ENCODE data around the gene PSORS1C1.
"Not testable (repeated sequence)": the region's sequence is repeated elsewhere in the genome, so short reads cannot be mapped to it uniquely, and the experiment has no call there.

The PSORS1C1 gene

DNA sequence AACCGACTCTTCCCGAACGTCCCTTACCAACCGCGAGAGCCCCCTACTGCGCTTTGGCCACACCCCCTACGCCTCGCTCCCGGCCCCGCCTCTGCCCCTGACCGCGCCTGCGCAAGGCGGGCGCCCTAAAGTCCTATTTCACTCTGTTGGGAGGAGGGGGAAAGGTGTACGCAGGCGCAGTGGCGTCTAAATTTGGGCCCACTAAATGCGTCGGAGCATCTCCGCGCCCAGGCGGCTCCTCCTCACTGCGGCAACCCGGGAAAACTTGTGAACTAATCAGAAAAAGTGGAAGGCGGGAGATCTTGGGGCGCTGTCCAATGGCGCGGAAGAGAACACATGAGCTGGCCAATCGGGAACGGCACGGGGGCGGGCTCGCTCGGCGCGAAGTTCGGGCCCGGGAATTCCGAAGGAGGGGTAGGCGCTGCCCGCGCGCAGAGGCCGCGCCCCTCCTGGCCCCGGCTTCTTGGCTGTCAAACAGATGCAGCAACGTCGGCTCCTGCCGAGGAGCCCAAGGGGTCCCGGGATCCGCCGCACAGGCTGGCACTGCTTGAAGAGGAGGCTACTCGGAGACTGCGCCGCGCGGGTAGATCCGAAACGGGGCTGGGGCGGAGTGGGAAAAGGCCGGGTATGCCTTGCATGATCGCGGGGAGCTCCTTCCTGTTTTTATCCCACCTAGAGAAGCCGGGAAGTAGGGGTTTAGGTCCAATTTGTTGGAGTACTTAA is 43.7 kb downstream of the PSORS1C1 start, which contains the start of gene TCF19:
TCF19 (plus strand) TSS at position 450 of the 723 bp plus-strand sequence. CDS start 881 bp downstream, outside the sequence.
- DNase-seq (ENCODE audit: low read depth in 2 of 3, low spot score in 1 of 3): peak; percentile 97 to 98 (median 98)

- DNase-seq (ENCODE audit: low read depth in 2 of 3, low spot score in 1 of 3): peak in 2 of 3 donors; percentile 9 to 18
Observed at GRCh38 chr6:31158863-31159855, 44.6 kb downstream of the PSORS1C1 start.

DNA sequence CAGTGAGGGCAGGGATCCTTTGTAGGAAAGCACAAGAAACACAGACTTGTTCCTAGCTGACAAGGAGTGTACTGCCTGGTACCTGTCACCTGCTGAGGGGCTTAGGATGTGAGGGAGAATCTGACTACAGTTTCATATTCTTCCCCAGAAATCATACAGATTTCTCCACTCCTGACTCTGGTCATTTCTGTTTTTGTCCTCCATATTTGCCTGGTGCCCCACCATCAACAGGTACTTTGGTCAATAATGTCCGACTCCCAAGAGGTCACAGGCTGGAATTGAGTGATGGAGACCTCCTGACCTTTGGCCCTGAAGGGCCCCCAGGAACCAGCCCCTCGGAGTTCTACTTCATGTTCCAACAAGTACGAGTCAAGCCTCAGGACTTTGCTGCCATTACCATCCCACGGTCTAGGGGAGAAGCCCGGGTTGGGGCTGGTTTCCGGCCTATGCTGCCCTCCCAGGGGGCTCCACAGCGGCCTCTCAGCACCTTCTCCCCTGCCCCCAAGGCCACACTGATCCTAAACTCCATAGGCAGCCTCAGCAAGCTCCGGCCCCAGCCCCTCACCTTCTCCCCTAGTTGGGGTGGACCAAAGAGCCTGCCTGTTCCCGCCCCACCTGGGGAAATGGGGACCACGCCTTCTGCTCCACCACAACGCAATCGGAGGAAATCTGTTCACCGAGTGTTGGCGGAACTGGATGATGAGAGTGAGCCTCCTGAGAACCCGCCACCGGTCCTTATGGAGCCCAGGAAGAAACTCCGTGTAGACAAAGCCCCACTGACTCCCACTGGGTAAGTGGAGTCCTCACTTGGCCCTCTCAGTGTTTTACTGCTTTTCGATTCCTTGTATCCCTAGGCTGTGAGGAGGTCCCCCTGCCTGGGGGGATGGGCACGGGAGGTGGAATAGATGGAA is 46.9 kb downstream of the PSORS1C1 start:
- DNase-seq (ENCODE audit: low read depth in 2 of 3, low spot score in 1 of 3): no peak

DNA sequence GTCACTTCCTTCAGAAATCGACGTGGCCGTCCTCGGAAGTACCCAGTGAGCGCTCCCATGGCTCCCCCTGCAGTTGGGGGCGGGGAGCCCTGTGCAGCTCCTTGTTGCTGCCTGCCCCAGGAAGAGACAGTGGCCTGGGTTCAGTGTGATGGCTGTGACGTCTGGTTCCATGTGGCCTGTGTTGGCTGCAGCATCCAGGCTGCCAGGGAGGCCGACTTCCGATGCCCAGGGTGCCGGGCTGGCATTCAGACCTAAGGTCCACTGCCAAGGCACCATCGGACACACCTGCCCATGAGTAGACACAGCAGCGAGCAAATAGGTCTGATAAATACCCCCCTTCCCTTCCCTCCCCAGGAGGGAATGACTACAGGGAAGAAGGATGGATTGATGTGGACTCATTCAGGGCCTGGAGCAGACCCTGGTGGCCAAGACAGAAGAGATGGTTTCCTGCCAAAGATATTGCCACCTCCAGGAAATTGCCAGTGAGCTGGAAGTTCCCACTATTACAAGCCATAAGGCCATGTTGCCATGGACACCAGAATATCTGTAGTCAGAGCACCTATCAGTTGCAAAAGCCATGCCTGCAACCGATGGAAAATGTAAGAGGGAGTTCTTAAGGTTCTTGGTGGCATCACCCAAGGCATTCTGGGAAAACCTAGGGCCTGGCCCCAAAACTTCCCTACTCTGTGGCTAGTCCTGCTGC is 48.0 kb downstream of the PSORS1C1 start:
- DNase-seq (ENCODE audit: low read depth in 2 of 3, low spot score in 1 of 3): no peak

DNA sequence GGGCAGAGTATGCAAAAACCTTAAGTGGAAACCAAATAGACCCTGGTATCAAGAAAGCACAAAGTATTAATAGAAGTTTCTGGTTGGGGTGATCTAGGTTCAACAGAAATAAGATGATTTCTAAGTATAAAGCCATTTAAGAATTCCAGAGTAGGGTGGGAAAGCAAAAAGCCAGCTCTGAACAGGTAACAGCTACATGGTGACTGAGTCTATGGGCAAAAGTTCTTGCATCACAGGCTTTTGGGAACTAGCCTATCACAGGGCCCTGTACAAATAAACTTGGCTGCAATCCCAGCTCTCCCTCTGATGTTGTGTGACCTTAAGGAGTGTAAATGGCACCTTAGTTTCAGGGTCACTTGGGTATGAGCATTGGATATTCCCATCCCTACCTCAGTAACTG is 49.3 kb downstream of the PSORS1C1 start:
- DNase-seq (ENCODE audit: low read depth in 2 of 3, low spot score in 1 of 3): no peak

DNA sequence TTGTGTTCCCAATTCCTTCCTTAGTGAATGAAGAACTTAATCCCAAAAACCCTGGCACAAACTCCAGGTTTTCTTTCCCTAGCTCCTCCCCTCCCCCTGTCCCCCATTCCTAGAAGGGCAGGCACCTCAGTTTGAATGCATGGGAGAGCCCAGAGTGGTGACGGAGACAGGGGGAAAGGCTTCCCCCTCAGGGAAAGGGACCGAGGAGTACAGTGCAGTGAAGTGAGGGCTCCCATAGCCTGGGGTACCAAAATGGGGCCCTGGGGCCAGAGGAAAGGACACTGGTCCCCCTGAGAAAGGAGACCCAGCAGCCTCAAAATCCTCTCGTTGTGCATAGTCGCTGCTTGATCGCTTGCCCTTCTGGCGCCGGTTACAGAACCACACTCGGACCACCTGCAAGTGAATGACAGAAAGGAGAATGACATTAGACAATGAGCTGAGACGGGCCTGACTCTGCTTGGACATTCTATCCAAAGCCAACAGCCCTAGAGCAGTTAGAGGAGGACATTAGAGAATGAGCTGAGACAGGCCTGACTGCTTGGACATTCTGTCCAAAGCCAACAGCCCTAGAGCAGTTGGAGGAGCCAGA is 50.0 kb downstream of the PSORS1C1 start:
- not testable (repeated sequence) for DNase-seq (ENCODE audit: low read depth in 2 of 3, low spot score in 1 of 3)

GRCh38 chr6:31165064-31165832 is 50.6 kb downstream of the PSORS1C1 start:
- not testable (repeated sequence) for DNase-seq (ENCODE audit: low read depth in 2 of 3, low spot score in 1 of 3)

DNA sequence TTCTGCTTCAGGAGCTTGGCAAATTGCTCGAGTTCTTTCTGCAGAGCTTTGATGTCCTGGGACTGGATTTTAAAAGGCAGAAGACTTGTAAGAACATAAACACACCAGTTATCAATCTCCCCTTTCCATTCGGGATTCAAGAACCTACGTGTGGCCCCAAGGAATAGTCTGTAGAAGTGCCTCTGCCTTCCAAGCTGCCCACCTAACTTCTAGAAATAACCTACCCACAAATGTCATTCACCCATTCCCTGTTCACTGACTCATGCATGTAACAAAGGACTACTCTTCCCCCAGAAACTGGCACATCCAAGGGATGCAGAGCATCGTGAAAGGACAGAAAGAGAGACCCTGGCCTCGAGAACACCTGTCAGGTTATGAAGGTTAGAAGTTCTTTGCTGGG is 51.4 kb downstream of the PSORS1C1 start:
- DNase-seq (ENCODE audit: low read depth in 2 of 3, low spot score in 1 of 3): no peak

DNA sequence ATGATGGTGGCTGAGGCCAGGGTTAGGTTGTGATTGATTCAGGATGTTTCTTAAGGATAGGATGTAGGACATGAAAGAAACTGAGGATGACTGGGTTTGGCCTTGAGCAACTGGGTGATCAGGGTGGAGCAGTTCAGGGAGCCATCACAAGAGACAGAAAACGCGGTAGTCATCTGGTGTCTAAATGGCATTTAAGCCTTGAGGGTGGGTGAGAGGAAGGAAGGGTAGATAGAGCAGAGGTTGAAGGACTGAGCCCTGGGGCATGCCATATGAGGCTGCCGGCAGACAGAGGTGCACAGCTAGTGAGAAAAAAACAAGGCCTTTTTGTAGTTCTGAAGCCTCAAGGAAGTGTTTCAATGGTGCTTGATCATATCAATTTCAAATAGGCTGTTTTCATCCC is 54.0 kb downstream of the PSORS1C1 start:
- no peak for DNase-seq (ENCODE audit: low read depth in 2 of 3, low spot score in 1 of 3)

DNA sequence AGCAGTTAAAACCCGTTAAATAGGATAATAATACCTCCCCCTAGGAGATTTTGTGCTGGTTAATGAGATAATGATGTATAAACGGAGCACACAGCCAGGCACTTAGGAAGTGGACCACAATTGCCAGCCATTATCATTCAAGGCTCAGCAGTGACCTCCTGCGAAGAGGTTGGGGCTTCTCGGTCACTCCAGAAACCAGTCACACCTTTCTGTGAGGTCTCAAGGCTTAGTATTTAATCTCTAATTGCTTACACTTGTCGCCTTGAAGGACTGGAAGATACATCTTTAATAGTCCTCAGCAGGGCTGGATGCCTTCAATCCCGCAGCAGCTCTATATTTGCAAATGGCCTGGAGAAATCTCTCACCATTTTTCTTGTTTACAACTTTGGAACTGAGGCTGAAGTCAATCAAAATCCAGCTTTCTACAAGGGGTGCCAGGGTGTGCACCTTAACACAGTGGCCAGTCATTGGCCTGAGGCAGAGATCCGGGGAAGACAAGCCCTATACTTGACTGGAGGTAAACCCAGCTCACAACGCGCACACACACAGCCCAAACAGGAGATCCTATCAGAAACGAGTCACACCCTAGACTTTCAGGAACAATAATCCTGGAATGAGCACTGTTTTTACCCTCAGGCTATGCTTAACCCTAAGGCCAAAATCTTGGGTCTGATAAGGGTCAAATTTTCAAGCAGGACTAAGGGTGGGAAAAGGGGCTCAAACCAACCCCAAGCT is 54.7 kb downstream of the PSORS1C1 start:
- DNase-seq (ENCODE audit: low read depth in 2 of 3, low spot score in 1 of 3): no peak

DNA sequence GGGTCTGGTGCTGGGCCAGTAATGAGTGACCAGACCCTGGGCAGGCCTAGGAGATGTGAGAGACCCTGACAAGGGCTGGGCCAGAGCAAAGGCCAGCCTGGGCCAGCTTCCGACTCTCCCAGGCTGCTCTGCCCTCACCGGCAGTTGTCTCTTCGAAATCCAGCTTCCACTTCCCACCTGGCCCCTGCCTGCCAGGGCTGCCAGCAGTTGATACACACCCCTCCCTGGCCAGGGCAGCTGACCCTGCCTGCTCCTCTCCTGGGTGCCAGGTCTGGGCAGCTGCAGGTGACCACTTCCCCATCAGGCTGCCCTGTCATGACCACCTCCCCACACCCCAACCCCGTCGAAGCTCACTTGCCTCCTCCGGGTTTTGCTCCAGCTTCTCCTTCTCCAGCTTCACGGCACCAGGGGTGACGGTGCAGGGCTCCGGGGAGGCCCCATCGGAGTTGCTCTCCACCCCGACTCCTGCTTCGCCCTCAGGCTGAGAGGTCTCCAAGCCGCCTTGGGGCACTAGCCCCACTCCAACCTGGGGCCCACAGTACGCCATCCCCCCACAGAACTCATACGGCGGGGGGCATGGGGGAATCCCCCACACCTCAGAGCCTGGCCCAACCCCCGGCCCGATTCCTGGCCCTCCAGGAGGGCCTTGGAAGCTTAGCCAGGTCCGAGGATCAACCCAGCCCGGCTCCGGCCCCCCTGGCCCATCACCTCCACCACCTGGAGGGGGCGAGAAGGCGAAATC is 55.4 kb downstream of the PSORS1C1 start:
- not testable (repeated sequence) for DNase-seq (ENCODE audit: low read depth in 2 of 3, low spot score in 1 of 3)

GRCh38 chr6:31170600-31170881 is 55.9 kb downstream of the PSORS1C1 start, which contains the start of gene POU5F1:
POU5F1 (minus strand) TSS chr6:31170682; CDS start chr6:31170620, 62 bp downstream.
- no peak for DNase-seq (ENCODE audit: low read depth in 2 of 3, low spot score in 1 of 3)

- no peak for DNase-seq (ENCODE audit: low read depth in 2 of 3, low spot score in 1 of 3)
Observed at GRCh38 chr6:31170987-31171671, 56.5 kb downstream of the PSORS1C1 start.

DNA sequence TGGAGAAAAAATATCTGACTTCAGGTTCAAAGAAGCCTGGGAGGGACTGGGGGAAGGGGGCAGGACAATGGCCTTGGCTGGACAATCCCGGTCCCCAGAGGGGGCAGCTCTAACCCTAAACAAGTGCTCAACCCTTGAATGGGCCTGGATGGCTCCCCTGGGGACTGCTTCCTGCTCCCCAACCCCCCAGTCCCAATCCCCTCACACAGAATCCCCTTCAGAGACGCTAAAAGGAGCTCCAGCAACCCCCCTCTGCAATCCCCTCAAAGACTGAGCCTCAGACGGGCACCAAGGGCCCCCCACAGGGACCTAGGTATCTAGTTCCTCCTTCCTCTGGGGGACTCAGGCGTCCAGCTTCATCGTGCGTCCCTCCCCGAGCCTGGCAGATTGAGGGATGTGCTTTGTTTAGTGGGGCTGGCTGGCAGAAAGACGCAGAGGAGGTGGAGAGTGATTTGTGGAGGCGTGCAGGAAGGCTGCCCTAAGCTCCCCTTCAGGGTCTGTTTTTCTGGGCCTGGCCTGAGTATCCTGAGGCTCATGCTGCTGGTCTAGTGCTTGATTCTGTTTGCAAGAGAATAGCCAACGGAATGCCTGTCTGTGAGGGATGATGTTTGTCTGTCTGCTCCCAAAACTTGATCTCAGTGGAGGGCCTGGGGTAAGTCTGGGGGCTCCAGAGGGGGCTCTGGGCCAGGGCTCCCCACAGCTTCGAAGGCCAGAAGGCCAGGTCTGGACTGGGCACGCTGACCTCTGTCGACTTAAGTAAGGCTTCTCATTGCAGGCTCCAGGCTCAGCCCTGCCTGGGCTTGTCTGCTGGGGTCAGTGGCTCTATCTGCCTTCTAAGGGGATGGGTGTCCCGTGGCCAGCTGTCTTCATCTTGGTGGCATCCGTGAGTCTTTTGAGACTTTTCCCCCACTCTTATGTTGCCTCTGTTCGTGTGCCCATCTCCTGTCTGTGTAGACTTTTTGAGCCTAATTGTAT is 57.6 kb downstream of the PSORS1C1 start:
- DNase-seq (ENCODE audit: low read depth in 2 of 3, low spot score in 1 of 3): no peak

DNA sequence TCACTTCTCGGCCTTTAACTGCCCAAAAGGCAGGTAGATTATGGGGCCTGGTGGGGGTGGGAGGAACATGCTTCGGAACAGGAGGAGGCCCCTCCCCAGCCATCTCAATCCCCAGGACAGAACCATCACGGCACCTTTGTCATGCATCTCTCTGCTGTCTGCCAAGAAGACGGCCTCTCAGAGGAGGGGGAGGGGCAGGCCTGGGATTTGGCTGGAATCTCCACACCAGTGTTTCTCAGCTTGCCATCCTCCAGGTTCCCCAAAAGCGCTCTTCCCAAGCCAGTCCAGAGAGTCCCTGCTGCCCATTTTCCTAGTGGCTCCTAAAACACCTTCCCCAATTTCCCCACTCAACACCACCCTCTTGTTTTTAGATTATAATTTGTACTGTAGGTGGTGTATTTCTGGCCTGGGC is 58.4 kb downstream of the PSORS1C1 start:
- DNase-seq (ENCODE audit: low read depth in 2 of 3, low spot score in 1 of 3): no peak

DNA sequence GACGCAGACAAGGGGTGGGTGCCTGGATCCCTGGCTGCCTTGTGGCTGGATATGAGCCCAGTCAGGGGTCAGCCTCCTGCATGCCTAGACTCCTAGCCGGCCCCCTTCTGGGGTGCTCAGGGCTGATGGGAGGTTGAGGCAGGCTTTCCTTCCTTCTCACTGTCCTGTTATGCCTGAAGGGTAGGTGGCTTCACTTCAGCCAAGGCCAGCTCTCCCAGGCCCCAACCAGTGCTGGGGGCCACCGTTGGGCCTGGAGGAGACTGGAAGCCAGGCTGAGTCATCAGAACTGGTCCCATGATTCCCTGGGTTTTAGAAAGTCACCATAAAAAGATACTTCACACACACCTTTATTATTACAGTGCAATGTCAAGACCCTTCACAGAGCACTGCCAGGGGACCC is 58.8 kb downstream of the PSORS1C1 start:
- no peak for DNase-seq (ENCODE audit: low read depth in 2 of 3, low spot score in 1 of 3)
